Aortic smooth muscle cell (primary cell): Measurements from ENCODE around the gene FZR1. TPM values are rescaled to one million over a fixed set of nuclear protein-coding genes. Genes with fewer than 3 reads are reported as not detected.

Experiments used
- total RNA-seq: library from RNA; depleted of rRNA; stranded (reverse); fragments of >200 nt; gene quantifications from 2 replicates; pipeline ENCODE4 v1.2.3, GENCODE V29; 2014

Gene FZR1
- 30.5 and 33.0 TPM in 2 replicates for total RNA-seq

GRCh38 chr19:3505598-3506383 lies at the start of gene FZR1:
FZR1 (plus strand) TSS chr19:3506311; CDS start chr19:3522990, 16,679 bp downstream.

GRCh38 chr19:3480383-3481091 lies 25.6 kb upstream of the FZR1 start, which contains the start of gene SMIM24:
SMIM24 (minus strand) TSS chr19:3480525; CDS start chr19:3480463, 62 bp downstream.

GRCh38 chr19:3483226-3483628 lies 22.9 kb upstream of the FZR1 start, which contains the start of gene SMIM44:
SMIM44 (minus strand) TSS chr19:3483441; CDS start chr19:3483403, 38 bp downstream.

GRCh38 chr19:3500429-3501101 lies 5.5 kb upstream of the FZR1 start, which contains the start of gene DOHH:
DOHH (minus strand) TSS chr19:3500674; CDS start chr19:3496814, 3,860 bp downstream.

GRCh38 chr19:3538965-3539755 lies 33.0 kb downstream of the FZR1 start, which contains the start of gene TEKTIP1:
TEKTIP1 (plus strand) TSS chr19:3539174; CDS start chr19:3539178, 4 bp downstream.

GRCh38 chr19:3557461-3558248 lies 51.5 kb downstream of the FZR1 start, which contains the start of gene MFSD12:
MFSD12 (minus strand) TSS chr19:3557586; CDS start chr19:3557403, 183 bp downstream.

GRCh38 chr19:3572855-3573161 lies 66.7 kb downstream of the FZR1 start, which contains the start of gene HMG20B:
HMG20B (plus strand) TSS chr19:3572944; CDS start chr19:3573310, 366 bp downstream.

GRCh38 chr19:3585301-3586126 lies 79.4 kb downstream of the FZR1 start, which contains the start of gene GIPC3:
GIPC3 (plus strand) TSS chr19:3585478; CDS start chr19:3585598, 120 bp downstream.

Other genes starting within 250 kb of the FZR1 start
- gene NFIC, start 139.7 kb upstream of the FZR1 start, total RNA-seq: 53.5 and 69.8 TPM in 2 replicates
- gene SMIM24, start 25.8 kb upstream of the FZR1 start, total RNA-seq: not detected in 2 replicates
- gene SMIM44, start 22.9 kb upstream of the FZR1 start, total RNA-seq: not detected in 2 replicates
- 9.3 and 13.6 TPM in 2 replicates for gene DOHH, start 5.6 kb upstream of the FZR1 start, total RNA-seq
- gene TEKTIP1, start 32.9 kb downstream of the FZR1 start, total RNA-seq: not detected in 2 replicates
- 86.3 and 130 TPM in 2 replicates for gene MFSD12, start 51.3 kb downstream of the FZR1 start, total RNA-seq
- gene HMG20B, start 66.6 kb downstream of the FZR1 start, total RNA-seq: 84.4 and 98.6 TPM in 2 replicates
- gene GIPC3, start 79.2 kb downstream of the FZR1 start, total RNA-seq: under 0.01 and 0.06 TPM in 2 replicates
- gene TBXA2R, start 100.6 kb downstream of the FZR1 start, total RNA-seq: 4.0 and 6.3 TPM in 2 replicates
- 18.2 and 24.6 TPM in 2 replicates for gene CACTIN, start 120.5 kb downstream of the FZR1 start, total RNA-seq
- gene PIP5K1C, start 194.2 kb downstream of the FZR1 start, total RNA-seq: 21.8 and 26.9 TPM in 2 replicates
- not detected in 2 replicates for gene TJP3, start 202.1 kb downstream of the FZR1 start, total RNA-seq